WERI-Rb-1 (cell line): ENCODE results near the gene CRTC2.
"Not testable (repeated sequence)": the region's sequence is repeated elsewhere in the genome, so short reads cannot be mapped to it uniquely, and the experiment has no call there.

Source experiments
- DNase-seq: peaks from one replicate; pipeline ENCODE4 v3.0.0-alpha.2; 2020
- H3K27ac ChIP-seq: fragments of 250-450 bp; sonication (Bioruptor Pico); 2 replicates; pipeline ENCODE4 v1.5.1; 2020; ENCODE audit warnings: mild to moderate bottlenecking, moderate library complexity
- H3K27me3 ChIP-seq: fragments of 250-450 bp; sonication (Bioruptor Pico); 2 replicates; pipeline ENCODE4 v1.5.1; 2021; ENCODE audit warnings: mild to moderate bottlenecking, low read depth, moderate library complexity; ENCODE audit not compliant: insufficient read depth, severe bottlenecking
- H3K36me3 ChIP-seq: fragments of 250-450 bp; sonication (Bioruptor Pico); 2 replicates; pipeline ENCODE4 v1.5.1; 2020; ENCODE audit warnings: mild to moderate bottlenecking, moderate library complexity
- H3K4me3 ChIP-seq: 2 replicates; pipeline ENCODE4 v1.5.1; 2011; ENCODE audit warnings: low read depth, mild to moderate bottlenecking, control low read depth, low read length
- H3K9me3 ChIP-seq: fragments of 250-450 bp; sonication (Bioruptor Pico); 2 replicates; pipeline ENCODE4 v1.5.1; 2021; ENCODE audit warnings: mild to moderate bottlenecking, moderate library complexity; ENCODE audit not compliant: severe bottlenecking
- TF ChIP-seq, protein P1 (sequence below): IDR thresholded peaks from 2 replicates; pipeline ENCODE4 v1.5.1; 2011; ENCODE audit warnings: low read depth, mild to moderate bottlenecking, control low read depth, inconsistent platforms, low read length

CRTC2 gene

DNA sequence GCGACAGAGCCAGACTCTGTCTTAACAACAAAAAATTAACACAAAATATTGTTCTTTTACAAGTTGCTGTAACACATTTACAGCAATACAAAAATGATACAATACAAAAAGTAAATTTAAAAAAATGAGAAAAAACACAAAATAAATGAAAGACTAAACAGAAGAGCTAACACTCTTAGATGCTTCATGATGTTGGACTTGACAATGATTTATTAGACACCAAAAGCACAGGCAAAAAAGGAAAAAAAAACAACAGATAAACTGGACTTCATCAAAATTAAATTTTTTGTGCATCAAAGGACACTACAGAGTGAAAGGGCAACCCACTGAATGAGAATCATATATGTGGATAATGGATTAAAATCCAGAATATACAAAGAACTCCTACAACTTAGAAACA, 52.0 kb downstream of the CRTC2 start:
- Histone ChIP-seq H3K4me3 (no peak overlapping the region), H3K9me3 (no peaks in the 10 kb centered on the region), H3K36me3 (peaks cover 56% of the 10 kb centered on the region), H3K27ac (no peak overlapping the region), H3K27me3 (no peaks in the 10 kb centered on the region)
- TF ChIP-seq, protein P1, sequence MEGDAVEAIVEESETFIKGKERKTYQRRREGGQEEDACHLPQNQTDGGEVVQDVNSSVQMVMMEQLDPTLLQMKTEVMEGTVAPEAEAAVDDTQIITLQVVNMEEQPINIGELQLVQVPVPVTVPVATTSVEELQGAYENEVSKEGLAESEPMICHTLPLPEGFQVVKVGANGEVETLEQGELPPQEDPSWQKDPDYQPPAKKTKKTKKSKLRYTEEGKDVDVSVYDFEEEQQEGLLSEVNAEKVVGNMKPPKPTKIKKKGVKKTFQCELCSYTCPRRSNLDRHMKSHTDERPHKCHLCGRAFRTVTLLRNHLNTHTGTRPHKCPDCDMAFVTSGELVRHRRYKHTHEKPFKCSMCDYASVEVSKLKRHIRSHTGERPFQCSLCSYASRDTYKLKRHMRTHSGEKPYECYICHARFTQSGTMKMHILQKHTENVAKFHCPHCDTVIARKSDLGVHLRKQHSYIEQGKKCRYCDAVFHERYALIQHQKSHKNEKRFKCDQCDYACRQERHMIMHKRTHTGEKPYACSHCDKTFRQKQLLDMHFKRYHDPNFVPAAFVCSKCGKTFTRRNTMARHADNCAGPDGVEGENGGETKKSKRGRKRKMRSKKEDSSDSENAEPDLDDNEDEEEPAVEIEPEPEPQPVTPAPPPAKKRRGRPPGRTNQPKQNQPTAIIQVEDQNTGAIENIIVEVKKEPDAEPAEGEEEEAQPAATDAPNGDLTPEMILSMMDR = no peak
- DNase-seq = no peak

DNA sequence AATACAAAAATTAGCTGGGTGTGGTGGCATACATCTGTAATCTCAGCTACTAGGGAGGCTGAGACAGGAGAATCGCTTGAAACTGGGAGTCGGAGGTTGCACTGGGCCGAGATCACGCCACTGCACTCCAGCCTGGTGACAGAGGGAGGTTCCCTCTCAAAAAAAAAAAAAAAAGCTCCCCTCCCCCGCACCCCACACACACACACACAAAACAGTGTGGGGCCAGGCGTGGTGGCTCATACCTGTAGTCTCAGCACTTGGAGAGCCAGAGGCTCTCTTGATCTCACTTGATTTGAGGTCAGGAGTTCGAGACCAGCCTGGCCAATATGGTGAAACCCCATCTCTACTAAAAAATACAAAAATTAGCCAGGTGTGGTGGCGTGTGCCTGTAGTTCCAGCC, 52.5 kb downstream of the CRTC2 start:
- H3K4me3 ChIP-seq, H3K27ac ChIP-seq, H3K27me3 ChIP-seq, DNase-seq, H3K9me3 ChIP-seq: not testable (repeated sequence)
- H3K36me3 ChIP-seq = peaks cover 59% of the 10 kb centered on the region

DNA sequence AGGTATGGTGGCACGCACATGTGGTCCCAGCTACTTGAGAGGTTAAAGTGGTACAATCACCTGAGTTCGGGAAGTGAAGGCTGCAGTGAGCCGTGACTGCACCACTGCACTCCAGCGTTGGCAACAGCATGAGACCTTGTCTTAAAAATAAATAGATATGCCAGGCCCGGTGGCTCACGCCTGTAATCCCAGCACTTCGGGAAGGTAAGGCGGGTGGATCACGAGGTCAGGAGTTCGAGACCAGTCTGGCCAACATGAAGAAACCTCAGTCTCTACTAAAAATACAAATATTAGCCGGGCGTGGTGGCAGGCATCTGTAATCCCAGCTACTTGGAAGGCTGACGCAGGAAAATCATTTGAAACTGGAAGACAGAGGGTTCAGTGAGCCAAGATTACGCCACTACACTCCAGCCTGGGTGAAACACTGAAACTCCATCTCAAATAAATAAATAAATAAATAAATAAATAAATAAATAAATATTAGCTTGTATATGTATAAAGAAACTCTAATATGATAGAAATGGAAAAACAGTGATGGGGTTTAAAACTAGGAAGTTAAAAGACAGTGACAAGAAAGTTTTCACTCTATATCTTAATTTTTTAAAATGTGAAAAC, 54.5 kb downstream of the CRTC2 start:
- H3K27me3 ChIP-seq = no peaks in the 10 kb centered on the region
- no peak overlapping the region for H3K27ac ChIP-seq
- no peak for DNase-seq
- TF ChIP-seq, protein P1 = no peak
- no peaks in the 10 kb centered on the region for H3K9me3 ChIP-seq
- peaks cover 66% of the 10 kb centered on the region for H3K36me3 ChIP-seq
- H3K4me3 ChIP-seq = no peak overlapping the region

DNA sequence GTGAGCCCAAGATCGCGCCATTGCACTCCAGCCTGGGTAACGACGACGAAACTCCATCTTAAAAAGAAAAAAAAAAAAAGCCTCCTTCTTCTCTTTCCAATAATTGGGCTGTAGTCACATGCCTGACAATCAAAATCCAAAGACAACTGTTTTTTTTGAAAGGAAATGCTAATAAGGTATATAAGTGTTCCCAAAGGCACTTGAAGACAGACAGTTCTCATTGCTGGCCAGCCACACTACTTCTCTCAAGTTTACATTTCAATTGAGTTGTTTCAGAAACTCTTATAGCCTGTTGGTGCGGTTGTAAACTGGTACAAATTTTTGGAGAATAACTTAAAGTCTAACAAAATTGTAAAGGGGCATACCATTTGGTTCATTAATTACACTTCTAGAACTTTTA, 58.9 kb downstream of the CRTC2 start:
- no peak overlapping the region for H3K4me3 ChIP-seq
- H3K9me3 ChIP-seq = no peaks in the 10 kb centered on the region
- TF ChIP-seq, protein P1 = no peak
- no peak for DNase-seq
- H3K36me3 ChIP-seq = peaks cover 82% of the 10 kb centered on the region
- no peaks in the 10 kb centered on the region for H3K27me3 ChIP-seq
- no peak overlapping the region for H3K27ac ChIP-seq
